Stimulated activated naive CD8-positive, alpha-beta T cell treated with anti-CD3 and anti-CD28 coated beads, Interleukin-15, Interleukin-2, amounts not matched to agents 100 U/mL and 50 U/mL, for 24 hours (primary cell): ENCODE measurements around the gene FOXO6.
A peak's percentile ranks its signal among the peaks of the same experiment; 100 is the strongest.

Experiments used
- ATAC-seq: fragments of 150-1000 bp; cut with Tn5 transposase; one replicate; pipeline ENCODE4 v1.10.0; 2021
- DNase-seq: peaks from one replicate; pipeline ENCODE4 v3.0.0; 2021

FOXO6 gene

GRCh38 chr1:41360786-41361494, at the start of gene FOXO6:
TSS of gene FOXO6 (plus strand) at chr1:41361434.
- peak; percentile 94 for DNase-seq
- ATAC-seq = peak; percentile 92

- ATAC-seq = no peak
- no peak for DNase-seq
These were observed 48.1 kb upstream of the FOXO6 start for GRCh38 chr1:41312991-41313645.

GRCh38 chr1:41313661-41314131, 47.5 kb upstream of the FOXO6 start:
- ATAC-seq (no peak), DNase-seq (peak; percentile 16)

GRCh38 chr1:41314376-41315145, 46.7 kb upstream of the FOXO6 start:
- ATAC-seq (no peak), DNase-seq (no peak)

- ATAC-seq (no peak), DNase-seq (no peak)
These were observed 46.0 kb upstream of the FOXO6 start for GRCh38 chr1:41315146-41315822.

- no peak for DNase-seq
- ATAC-seq = no peak
These were observed 45.4 kb upstream of the FOXO6 start for GRCh38 chr1:41315871-41316270.

- no peak for ATAC-seq
These were observed 43.9 kb upstream of the FOXO6 start for GRCh38 chr1:41317361-41317760.

GRCh38 chr1:41318135-41318534, 43.1 kb upstream of the FOXO6 start:
- ATAC-seq = no peak
- DNase-seq = no peak

More at GRCh38 chr1:41317361-41317760, 43.9 kb upstream of the FOXO6 start:
- no peak for DNase-seq

GRCh38 chr1:41319106-41319755, 42.0 kb upstream of the FOXO6 start:
- no peak for ATAC-seq
- DNase-seq = no peak

GRCh38 chr1:41319807-41320711, 41.2 kb upstream of the FOXO6 start:
- DNase-seq (no peak), ATAC-seq (no peak)

GRCh38 chr1:41320895-41321676, 40.1 kb upstream of the FOXO6 start:
- no peak for ATAC-seq
- DNase-seq = no peak

GRCh38 chr1:41322101-41322661, 39.1 kb upstream of the FOXO6 start:
- DNase-seq = no peak
- no peak for ATAC-seq

GRCh38 chr1:41322835-41323234, 38.4 kb upstream of the FOXO6 start:
- ATAC-seq = peak; percentile 73
- DNase-seq = peak; percentile 49

GRCh38 chr1:41323243-41323642, 38.0 kb upstream of the FOXO6 start:
- DNase-seq = no peak
- ATAC-seq = no peak

- ATAC-seq = no peak
These were observed 35.4 kb upstream of the FOXO6 start for GRCh38 chr1:41325801-41326200.

GRCh38 chr1:41327383-41327999, 33.7 kb upstream of the FOXO6 start:
- ATAC-seq = no peak
- no peak for DNase-seq

More at GRCh38 chr1:41325801-41326200, 35.4 kb upstream of the FOXO6 start:
- no peak for DNase-seq

- no peak for DNase-seq
- ATAC-seq = no peak
These were observed 33.1 kb upstream of the FOXO6 start for GRCh38 chr1:41328001-41328615.

GRCh38 chr1:41328780-41329640, 32.2 kb upstream of the FOXO6 start:
- DNase-seq (no peak), ATAC-seq (no peak)
